Heart right ventricle (tissue), 16 donors: Measurements from ENCODE around the gene EDC3. TPM values are rescaled to one million over a fixed set of nuclear protein-coding genes. Genes with fewer than 3 reads are reported as not detected.

Experiments
- ATAC-seq, 8 donors: fragments of 200-7000 bp; cut with Tn5 transposase; one replicate each; pipeline ENCODE4 v1.9.1; 2020; ENCODE audit warnings: mild to moderate bottlenecking in 8 of 8, moderate library complexity in 8 of 8, moderate number of reproducible peaks in 1 of 8
- DNase-seq, 2 donors: peaks; one replicate each; pipeline ENCODE4 v3.0.0-alpha.2; 2020
- H3K27ac ChIP-seq, 10 donors: fragments of 200-600 bp; sonication (generic) in 2 of 10; one replicate each; pipeline versions ENCODE4 v1.5.0 to v1.8.0; 2020 to 2022; ENCODE audit warnings: mild to moderate bottlenecking in 3 of 10
- H3K27me3 ChIP-seq, 7 donors: fragments of 200-600 bp; one replicate each; pipeline ENCODE4 v1.8.0; 2021 to 2022; ENCODE audit warnings: mild to moderate bottlenecking in 2 of 7
- H3K36me3 ChIP-seq, 9 donors: fragments of 200-600 bp; sonication (generic) in 1 of 9; one replicate each; pipeline versions ENCODE4 v1.5.0 to v1.8.0; 2020 to 2022; ENCODE audit warnings: mild to moderate bottlenecking in 2 of 9
- H3K4me1 ChIP-seq, 9 donors: fragments of 200-600 bp; sonication (generic) in 1 of 9; one replicate each; pipeline versions ENCODE4 v1.5.0 to v1.8.0; 2020 to 2022; ENCODE audit warnings: mild to moderate bottlenecking in 4 of 9
- H3K4me3 ChIP-seq, 10 donors: fragments of 200-600 bp; sonication (generic) in 2 of 10; one replicate each; pipeline versions ENCODE4 v1.5.0 to v1.8.0; 2020 to 2022; ENCODE audit warnings: mild to moderate bottlenecking in 7 of 10, moderate library complexity in 2 of 10
- H3K9me3 ChIP-seq, 11 donors: fragments of 200-600 bp in 10 of 11; sonication (generic) in 2 of 11; one replicate each; pipeline versions ENCODE4 v1.5.0 to v1.8.0; 2013 to 2022; ENCODE audit warnings: mild to moderate bottlenecking in 2 of 11, control low read depth in 1 of 11, moderate library complexity in 1 of 11
- WGBS, 2 donors: extraction: QIAGEN DNeasy Blood & Tissue Kit; methylation state at CpG; one replicate each; pipeline ENCODE4 v1.1.7; 2013; ENCODE audit warnings: inconsistent platforms in 1 of 2; 5-methylcytosine and 5-hydroxymethylcytosine counted together
- intact Hi-C, 10 donors: fragments of 100-400 bp; cut with DNase I; formaldehyde crosslinking; loops; one replicate each; pipeline versions ENCODE4 v1.11.1 to v1.14.2; 2022
- polyA plus RNA-seq, 2 donors: library from polyadenylated mRNA; stranded (reverse); fragments of 200-250 nt; gene quantifications; one replicate each; pipeline ENCODE4 v1.2.3, GENCODE V29; 2013
- total RNA-seq, 10 donors: library from RNA; stranded (reverse); fragmentation: NEBNext Ultra II Directional in 3 of 10; extraction: Animal tissue kit (Norgen Biotek cat#: 25700) in 3 of 10; gene quantifications; one replicate each; pipeline versions ENCODE4 v1.2.1 to v1.2.4, GENCODE V29; 2021 to 2023
- TF ChIP-seq, protein P1 (sequence below), 9 donors: fragments of 200-600 bp; sonication (generic) in 2 of 9; IDR thresholded peaks; one replicate each; pipeline versions ENCODE4 v1.5.0 to v1.8.0; 2021 to 2022; ENCODE audit warnings: antibody characterized with exemption in 9 of 9, mild to moderate bottlenecking in 5 of 9, moderate library complexity in 1 of 9
- donor health status: Arrhythmogenic right ventricular cardiomyopathy.
- donor health status: ischemic (EF 13 %, LVEDD 7.1; RV severe dilation, severe dysfunction).
- donor health status: healthy with polysubstance abuse.
- donor health status: DM: no; HTN: yes; CAD: no.
- donor health status: DM: no; HTN: no; CAD: no.
- donor health status: ischemic (EF 25% LVEDD 6.9; RV normal size, moderate dysfunction).
- donor health status: ischemic (EF 25% LVEDD 5.7; RV mildly dilated, moderate dysfunction).
- donor health status: healthy.
- donor health status: DM: yes; HTN: yes; CAD: no.
- donor health status: Ischemic cardiomyopathy.
- donor health status: ischemic (EF 35%, LVEDD 5.7; RV mildly dilated, moderate dysfunction).
- donor health status: nonischemic (EF 11% LVEDD 7.7; RV severe dilation, severe dysfunction).
- donor health status: DM: yes; HTN: yes; CAD: no.
- donor health status: PGD.
- donor health status: ischemic (EF 29% LVEDD 5.4; RV normal size, mild dysfunction).
- donor health status: nonischemic (EF 23%, LVEDD 6.1; RV moderate dilation, normal function).

The EDC3 gene
- total and polyA plus RNA-seq, 12 donors: 10.4 to 18.1 (median 15.5) TPM

DNA sequence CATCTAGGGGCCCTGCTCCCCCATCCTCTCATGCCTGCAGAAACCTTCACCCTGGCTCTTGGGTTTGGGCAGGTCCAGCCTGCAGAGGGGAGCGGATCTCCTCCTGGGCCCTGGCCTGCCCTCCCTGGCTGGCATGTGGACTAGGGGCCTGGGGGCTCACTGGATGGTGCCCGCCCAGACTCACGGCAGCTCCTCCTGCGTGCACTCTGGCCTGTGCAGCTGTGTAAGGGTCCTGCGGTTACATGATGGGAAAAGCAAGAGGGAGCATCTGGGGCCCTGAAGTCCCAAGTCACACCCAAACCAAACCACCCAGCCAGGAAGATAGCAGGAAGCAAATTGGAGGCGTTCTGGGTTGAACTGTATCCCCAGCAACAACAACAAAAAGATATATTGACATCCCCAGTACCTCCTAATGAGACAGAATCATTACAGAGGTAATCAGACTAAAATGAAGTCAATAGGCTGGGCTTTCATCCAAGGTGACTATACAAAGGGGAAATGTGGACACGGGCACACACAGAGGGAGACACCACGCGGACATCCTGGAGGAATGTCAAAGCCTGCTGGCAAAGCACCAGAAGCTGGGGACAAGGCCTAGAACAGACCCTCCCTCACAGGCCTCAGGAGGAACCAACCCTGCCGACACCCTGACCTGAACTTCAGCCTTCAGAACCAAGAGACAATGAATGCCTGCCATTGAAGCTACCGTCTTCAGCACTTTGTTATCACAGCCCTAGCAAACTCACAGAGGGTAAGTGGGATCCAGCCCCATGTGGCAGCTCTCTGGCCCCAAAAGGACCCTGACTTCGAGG lies 90.6 kb downstream of the EDC3 start:
- no peak overlapping the region for H3K27ac ChIP-seq
- ATAC-seq (no peak), DNase-seq (no peak)
- H3K36me3 ChIP-seq: no peaks in the 10 kb centered on the region
- TF ChIP-seq, protein P1, sequence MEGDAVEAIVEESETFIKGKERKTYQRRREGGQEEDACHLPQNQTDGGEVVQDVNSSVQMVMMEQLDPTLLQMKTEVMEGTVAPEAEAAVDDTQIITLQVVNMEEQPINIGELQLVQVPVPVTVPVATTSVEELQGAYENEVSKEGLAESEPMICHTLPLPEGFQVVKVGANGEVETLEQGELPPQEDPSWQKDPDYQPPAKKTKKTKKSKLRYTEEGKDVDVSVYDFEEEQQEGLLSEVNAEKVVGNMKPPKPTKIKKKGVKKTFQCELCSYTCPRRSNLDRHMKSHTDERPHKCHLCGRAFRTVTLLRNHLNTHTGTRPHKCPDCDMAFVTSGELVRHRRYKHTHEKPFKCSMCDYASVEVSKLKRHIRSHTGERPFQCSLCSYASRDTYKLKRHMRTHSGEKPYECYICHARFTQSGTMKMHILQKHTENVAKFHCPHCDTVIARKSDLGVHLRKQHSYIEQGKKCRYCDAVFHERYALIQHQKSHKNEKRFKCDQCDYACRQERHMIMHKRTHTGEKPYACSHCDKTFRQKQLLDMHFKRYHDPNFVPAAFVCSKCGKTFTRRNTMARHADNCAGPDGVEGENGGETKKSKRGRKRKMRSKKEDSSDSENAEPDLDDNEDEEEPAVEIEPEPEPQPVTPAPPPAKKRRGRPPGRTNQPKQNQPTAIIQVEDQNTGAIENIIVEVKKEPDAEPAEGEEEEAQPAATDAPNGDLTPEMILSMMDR (IDR thresholded peaks at IDR 0.05): no peak
- H3K4me1 ChIP-seq: peaks cover 0 to 29% (median 12%) of the 10 kb centered on the region in 9 donors
- H3K9me3 ChIP-seq: no peaks in the 10 kb centered on the region
- no peak overlapping the region for H3K4me3 ChIP-seq
- WGBS, 2 donors: 72 to 74% methylated on average over 12 of the region's 12 CpGs
- intact Hi-C loops: loop anchor here in 1 of 10 donors (5.0 kb wide), 1 partner anchor 63 kb away; the partner anchor contains the start of gene ARID3B
- no peaks in the 10 kb centered on the region for H3K27me3 ChIP-seq

- 86 to 91% methylated on average over 11 of the region's 11 CpGs for WGBS, 2 donors
- Histone ChIP-seq H3K4me3 (no peak overlapping the region), H3K4me1 (peaks cover 5 to 30% (median 12%) of the 10 kb centered on the region in 9 donors), H3K36me3 (no peaks in the 10 kb centered on the region), H3K9me3 (no peaks in the 10 kb centered on the region), H3K27me3 (no peaks in the 10 kb centered on the region), H3K27ac (no peak overlapping the region)
- ATAC-seq (peak in 1 of 8 donors; percentile 5), DNase-seq (no peak)
- TF ChIP-seq, protein P1 (IDR thresholded peaks at IDR 0.05): no peak
- intact Hi-C loops: loop anchor here in 1 of 10 donors (5.0 kb wide), 1 partner anchor 62 kb away; the partner anchor contains the start of gene ARID3B
Observed at GRCh38 chr15:74603789-74604705, 91.8 kb downstream of the EDC3 start.

DNA sequence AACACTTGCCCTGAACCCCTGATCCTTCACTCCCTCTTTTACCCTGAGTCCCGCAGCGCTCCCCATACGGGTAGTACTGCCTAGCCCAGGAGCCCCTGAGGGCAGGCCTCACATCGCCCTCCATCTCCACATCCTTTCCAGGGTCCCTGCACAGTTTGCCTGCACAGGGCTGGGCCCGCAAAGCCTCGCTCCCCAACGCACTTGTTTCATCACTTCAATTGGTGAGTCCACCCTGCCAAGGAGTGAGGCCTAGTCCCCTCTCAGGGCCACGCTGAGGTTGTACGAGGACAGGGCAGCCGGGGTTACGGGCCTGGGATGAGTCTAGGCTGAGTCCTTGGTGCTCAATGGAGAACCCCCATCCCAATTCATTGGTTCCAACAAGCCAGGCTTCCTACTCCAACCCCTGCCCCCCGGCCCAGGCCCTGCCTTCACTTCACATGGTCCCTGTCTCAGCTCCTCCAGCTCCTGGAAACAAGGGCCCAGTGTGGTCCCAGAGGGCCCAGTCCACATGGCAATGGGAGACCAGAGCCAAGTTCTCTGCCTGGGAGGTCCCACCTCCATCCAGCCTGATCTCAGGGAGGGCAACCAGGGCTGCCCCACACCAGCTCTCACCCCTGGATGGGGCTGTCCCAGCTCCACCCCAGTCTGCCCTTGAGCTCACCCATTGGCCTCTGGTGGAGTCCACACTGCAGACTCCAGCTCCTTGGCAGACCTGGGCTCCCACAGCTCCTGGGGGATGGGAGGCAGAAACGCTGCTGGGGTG lies 92.6 kb downstream of the EDC3 start:
- intact Hi-C loops: loop anchor here in 1 of 10 donors (5.0 kb wide), 1 partner anchor 61 kb away; the partner anchor contains the start of gene ARID3B
- peak in 1 of 2 donors; percentile 6 for DNase-seq
- H3K36me3 ChIP-seq: no peaks in the 10 kb centered on the region
- no peak for ATAC-seq
- no peaks in the 10 kb centered on the region for H3K9me3 ChIP-seq
- H3K4me3 ChIP-seq: no peak overlapping the region
- TF ChIP-seq, protein P1 (IDR thresholded peaks at IDR 0.05): no peak
- peaks cover 5 to 34% (median 12%) of the 10 kb centered on the region in 9 donors for H3K4me1 ChIP-seq
- H3K27me3 ChIP-seq: no peaks in the 10 kb centered on the region
- no peak overlapping the region for H3K27ac ChIP-seq
- WGBS, 2 donors: 89 to 91% methylated on average over 13 of the region's 13 CpGs
